WTC11 (cell line): ENCODE results near the gene CTNNA2. TPM values are rescaled to one million over a fixed set of nuclear protein-coding genes. Genes with fewer than 3 reads are reported as not detected.

Experiments used
- ATAC-seq: fragments of 200-7000 bp; cut with Tn5 transposase; 2 replicates; pipeline ENCODE4 v1.10.0; 2021; ENCODE audit warnings: mild to moderate bottlenecking, moderate library complexity
- CTCF ChIA-PET: fragments of 300-600 bp; sonication (Branson Sonifier 250); formaldehyde crosslinking; loops from one replicate; lab custom pipeline; 2021; ENCODE audit warnings: antibody characterized with exemption; lab: Charles Lee
- POLR2A ChIA-PET: fragments of 350-600 bp; sonication (Branson Sonifier 250); formaldehyde crosslinking; loops from one replicate; lab custom pipeline; 2021; ENCODE audit warnings: antibody characterized with exemption; lab: Charles Lee
- DNase-seq: peaks from one replicate; pipeline ENCODE4 v3.0.0; 2021; ENCODE audit warnings: low spot score
- H3K27ac Mint-ChIP-seq: 2 replicates; pipeline ENCODE4 v1.8.0; 2021; ENCODE audit warnings: mixed read lengths
- H3K27me3 Mint-ChIP-seq: 2 replicates; pipeline ENCODE4 v1.8.0; 2021; ENCODE audit warnings: low read depth, mild to moderate bottlenecking, moderate library complexity, mixed read lengths
- H3K36me3 Mint-ChIP-seq: 2 replicates; pipeline ENCODE4 v1.8.0; 2021; ENCODE audit warnings: mixed read lengths
- H3K4me1 Mint-ChIP-seq: 2 replicates; pipeline ENCODE4 v1.8.0; 2022; ENCODE audit warnings: mixed read lengths
- H3K4me3 Mint-ChIP-seq: 2 replicates; pipeline ENCODE4 v1.8.0; 2021; ENCODE audit warnings: mild to moderate bottlenecking, moderate library complexity, mixed read lengths
- H3K9me3 Mint-ChIP-seq: 2 replicates; pipeline ENCODE4 v1.8.0; 2021; ENCODE audit warnings: mixed read lengths
- CBFB ChIP-seq: sonication (generic); formaldehyde crosslinking; IDR thresholded peaks from 2 replicates; pipeline ENCODE4 v1.8.1; 2022; ENCODE audit warnings: mild to moderate bottlenecking, low read depth, missing genetic modification reagents
- CDX4 ChIP-seq: fragments of 250-450 bp; sonication (Bioruptor Pico); IDR thresholded peaks from 2 replicates; pipeline ENCODE4 v1.9.0; 2021; ENCODE audit warnings: moderate library complexity, mild to moderate bottlenecking, inconsistent platforms, borderline replicate concordance
- CTCF ChIP-seq: fragments of 200-600 bp; IDR thresholded peaks from 2 replicates; pipeline ENCODE4 v1.8.0; 2022; ENCODE audit warnings: antibody characterized with exemption
- ETV6 ChIP-seq: sonication (generic); formaldehyde crosslinking; IDR thresholded peaks from 2 replicates; pipeline ENCODE4 v1.8.1; 2022; ENCODE audit warnings: mild to moderate bottlenecking, missing genetic modification reagents
- GTF2I ChIP-seq: fragments of 250-450 bp; sonication (Bioruptor Pico); conservative IDR thresholded peaks from 2 replicates; pipeline ENCODE4 v1.4.0; 2021; ENCODE audit warnings: mild to moderate bottlenecking
- HMGXB4 ChIP-seq: sonication (generic); formaldehyde crosslinking; IDR thresholded peaks from 2 replicates; pipeline ENCODE4 v1.8.1; 2023; ENCODE audit warnings: mild to moderate bottlenecking, moderate library complexity, missing genetic modification reagents
- MAX ChIP-seq: sonication (generic); formaldehyde crosslinking; IDR thresholded peaks from 2 replicates; pipeline ENCODE4 v1.8.0; 2022; ENCODE audit warnings: mild to moderate bottlenecking, missing genetic modification reagents
- NFE2L1 ChIP-seq: sonication (generic); formaldehyde crosslinking; IDR thresholded peaks from 2 replicates; pipeline ENCODE4 v1.8.1; 2023; ENCODE audit warnings: missing genetic modification reagents
- NR2C2 ChIP-seq: sonication (generic); formaldehyde crosslinking; IDR thresholded peaks from 2 replicates; pipeline ENCODE4 v1.8.0; 2022; ENCODE audit warnings: mild to moderate bottlenecking, missing genetic modification reagents
- OVOL2 ChIP-seq: fragments of 250-450 bp; sonication (Bioruptor Pico); IDR thresholded peaks from 2 replicates; pipeline ENCODE4 v1.9.0; 2021; ENCODE audit warnings: mild to moderate bottlenecking, borderline replicate concordance
- ZMAT4 ChIP-seq: fragments of 250-450 bp; sonication (Bioruptor Pico); IDR thresholded peaks from 2 replicates; pipeline ENCODE4 v1.9.0; 2021; ENCODE audit warnings: mild to moderate bottlenecking
- ZNF671 ChIP-seq: fragments of 250-450 bp; sonication (Bioruptor Pico); IDR thresholded peaks from 2 replicates; pipeline ENCODE4 v1.8.0; 2021; ENCODE audit warnings: mild to moderate bottlenecking
- total RNA-seq: library from RNA; stranded (reverse); gene quantifications from 3 replicates; pipeline ENCODE4 v1.2.3, GENCODE V29; 2021
- TF ChIP-seq, protein P1 (sequence below): sonication (generic); formaldehyde crosslinking; IDR thresholded peaks from 2 replicates; pipeline ENCODE4 v1.8.0; 2023; ENCODE audit warnings: missing genetic modification reagents, mild to moderate bottlenecking, borderline replicate concordance

CTNNA2 gene
- total RNA-seq, 1 experiment from 2014 or later = 3.8 TPM

DNA sequence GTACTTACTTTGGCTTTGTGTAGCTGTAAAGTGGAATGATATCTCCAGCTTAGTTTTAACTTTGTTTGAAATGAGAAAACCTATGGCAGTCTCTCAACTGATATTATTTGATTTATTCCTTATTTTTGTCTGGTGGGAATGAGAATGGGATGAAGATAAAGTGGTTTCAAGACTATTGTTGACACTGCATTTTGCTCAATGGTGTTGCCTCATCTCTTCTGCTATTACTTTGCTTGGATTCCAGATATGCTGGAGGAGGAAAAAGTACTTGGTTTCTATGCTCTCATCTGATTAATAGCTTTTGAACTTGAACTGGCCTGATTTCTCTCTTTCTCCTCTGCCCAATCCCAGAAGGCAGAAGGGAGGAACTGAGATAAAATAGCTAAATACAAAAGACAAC is 198.2 kb downstream of the CTNNA2 start:
- no peak for TF ChIP-seq ZNF671 (CRISPR knock-in tag)
- no peak for TF ChIP-seq GTF2I (CRISPR knock-in tag)
- TF ChIP-seq CTCF = no peak
- TF ChIP-seq ZMAT4 (CRISPR knock-in tag) = no peak
- TF ChIP-seq OVOL2 (CRISPR knock-in tag) = no peak
- TF ChIP-seq NFE2L1 (CRISPR knock-in tag) = no peak
- TF ChIP-seq, all 79 proteins: peak for 0
- Mint-ChIP-seq H3K4me1 (peaks cover 2% of the 10 kb centered on the region; the same call in 1 of the 2 replicates), H3K9me3 (0 out of 2 replicates have a peak, but pooled peaks cover 4% of the 10 kb centered on the region), H3K36me3 (no peaks in the 10 kb centered on the region), H3K27me3 (no peaks in the 10 kb centered on the region), H3K4me3 (no peak overlapping the region), H3K27ac (no peak overlapping the region)
- DNase-seq = no peak
- ATAC-seq = no peak
- POLR2A ChIA-PET = no interaction called here
- CTCF ChIA-PET = interaction anchor here (1.6 kb wide), 1 partner anchor 41 kb away, joined by 4 read pairs; no protein-coding TSS in a partner anchor

DNA sequence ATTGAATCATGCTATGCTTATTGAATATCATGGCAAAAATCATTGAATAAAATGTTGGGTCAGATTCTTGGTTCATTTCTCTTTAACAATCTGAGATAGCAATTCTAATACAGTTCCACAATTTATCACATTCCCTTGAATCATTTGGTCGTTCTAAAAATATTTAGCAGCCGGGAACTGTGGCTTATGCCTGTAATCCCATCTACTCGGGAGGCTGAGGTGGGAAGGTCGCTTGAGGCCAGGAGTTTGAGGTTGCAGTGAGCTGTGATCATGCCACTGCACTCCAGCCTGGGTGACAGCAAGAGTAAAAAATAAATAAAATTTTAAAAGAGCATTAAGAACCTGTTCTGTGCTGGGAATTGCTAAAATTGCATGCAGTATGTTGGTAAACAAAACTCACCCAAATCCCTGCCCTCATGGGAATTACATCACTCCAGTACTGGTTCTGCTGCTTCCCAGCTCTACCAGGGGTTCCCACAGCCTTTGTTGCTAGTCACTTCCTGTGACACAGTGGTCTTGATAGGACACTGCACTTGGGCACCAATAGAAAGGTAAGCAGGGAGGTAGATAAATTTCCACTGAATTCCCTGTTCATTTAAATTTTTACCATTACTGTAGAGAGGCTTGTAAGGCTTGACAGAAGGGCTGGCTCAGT is 200.4 kb downstream of the CTNNA2 start:
- CTCF ChIA-PET = no interaction called here
- no peak for TF ChIP-seq HMGXB4 (CRISPR knock-in tag)
- TF ChIP-seq, protein P1, sequence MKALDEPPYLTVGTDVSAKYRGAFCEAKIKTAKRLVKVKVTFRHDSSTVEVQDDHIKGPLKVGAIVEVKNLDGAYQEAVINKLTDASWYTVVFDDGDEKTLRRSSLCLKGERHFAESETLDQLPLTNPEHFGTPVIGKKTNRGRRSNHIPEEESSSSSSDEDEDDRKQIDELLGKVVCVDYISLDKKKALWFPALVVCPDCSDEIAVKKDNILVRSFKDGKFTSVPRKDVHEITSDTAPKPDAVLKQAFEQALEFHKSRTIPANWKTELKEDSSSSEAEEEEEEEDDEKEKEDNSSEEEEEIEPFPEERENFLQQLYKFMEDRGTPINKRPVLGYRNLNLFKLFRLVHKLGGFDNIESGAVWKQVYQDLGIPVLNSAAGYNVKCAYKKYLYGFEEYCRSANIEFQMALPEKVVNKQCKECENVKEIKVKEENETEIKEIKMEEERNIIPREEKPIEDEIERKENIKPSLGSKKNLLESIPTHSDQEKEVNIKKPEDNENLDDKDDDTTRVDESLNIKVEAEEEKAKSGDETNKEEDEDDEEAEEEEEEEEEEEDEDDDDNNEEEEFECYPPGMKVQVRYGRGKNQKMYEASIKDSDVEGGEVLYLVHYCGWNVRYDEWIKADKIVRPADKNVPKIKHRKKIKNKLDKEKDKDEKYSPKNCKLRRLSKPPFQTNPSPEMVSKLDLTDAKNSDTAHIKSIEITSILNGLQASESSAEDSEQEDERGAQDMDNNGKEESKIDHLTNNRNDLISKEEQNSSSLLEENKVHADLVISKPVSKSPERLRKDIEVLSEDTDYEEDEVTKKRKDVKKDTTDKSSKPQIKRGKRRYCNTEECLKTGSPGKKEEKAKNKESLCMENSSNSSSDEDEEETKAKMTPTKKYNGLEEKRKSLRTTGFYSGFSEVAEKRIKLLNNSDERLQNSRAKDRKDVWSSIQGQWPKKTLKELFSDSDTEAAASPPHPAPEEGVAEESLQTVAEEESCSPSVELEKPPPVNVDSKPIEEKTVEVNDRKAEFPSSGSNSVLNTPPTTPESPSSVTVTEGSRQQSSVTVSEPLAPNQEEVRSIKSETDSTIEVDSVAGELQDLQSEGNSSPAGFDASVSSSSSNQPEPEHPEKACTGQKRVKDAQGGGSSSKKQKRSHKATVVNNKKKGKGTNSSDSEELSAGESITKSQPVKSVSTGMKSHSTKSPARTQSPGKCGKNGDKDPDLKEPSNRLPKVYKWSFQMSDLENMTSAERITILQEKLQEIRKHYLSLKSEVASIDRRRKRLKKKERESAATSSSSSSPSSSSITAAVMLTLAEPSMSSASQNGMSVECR (CRISPR knock-in tag) = no peak
- TF ChIP-seq MAX (CRISPR knock-in tag) = no peak
- no peak for TF ChIP-seq NR2C2
- TF ChIP-seq ETV6 (CRISPR knock-in tag) = no peak
- TF ChIP-seq NFE2L1 (CRISPR knock-in tag) = no peak
- no peak for TF ChIP-seq CTCF
- no peak for TF ChIP-seq CBFB (CRISPR knock-in tag)
- no peak for TF ChIP-seq CDX4
- H3K27ac Mint-ChIP-seq = no peak overlapping the region

More for the DNA sequence above, 200.4 kb downstream of the CTNNA2 start:
- Mint-ChIP-seq H3K4me1 (peaks cover 12% of the 10 kb centered on the region), H3K36me3 (no peaks in the 10 kb centered on the region), H3K4me3 (no peak overlapping the region), H3K9me3 (0 out of 2 replicates have a peak, but pooled peaks cover 4% of the 10 kb centered on the region), H3K27me3 (no peaks in the 10 kb centered on the region)
- POLR2A ChIA-PET = no interaction called here
- DNase-seq (no peak), ATAC-seq (peak; percentile 56; the same call in 1 of the 2 replicates)
